ENCODE data around the gene CAMTA1. TPM values are rescaled to one million over a fixed set of nuclear protein-coding genes. Genes with fewer than 3 reads are reported as not detected.

The CAMTA1 gene
- total RNA-seq, 1 donor from 2014 or later: 268 TPM

DNA sequence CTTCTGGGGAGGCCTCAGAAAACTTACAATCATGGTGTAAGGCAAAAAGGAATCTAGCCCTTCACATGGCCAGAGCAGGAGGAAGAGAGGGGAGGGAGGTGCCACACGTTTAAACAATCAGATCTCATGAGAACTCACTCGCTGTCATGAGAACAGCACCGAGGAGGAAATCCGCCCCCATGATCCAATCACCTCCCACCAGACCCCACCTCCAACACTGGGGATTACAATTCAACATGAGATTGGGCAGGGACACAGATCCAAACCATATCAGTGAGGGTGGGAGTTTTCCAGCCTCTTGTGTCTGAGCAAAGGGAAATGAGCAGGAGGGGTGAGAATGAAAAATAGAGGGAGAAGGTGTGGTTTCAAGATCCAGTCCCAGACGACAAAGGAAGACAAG lies 503.7 kb downstream of the CAMTA1 start:
- Histone ChIP-seq H3K9me3 (ENCODE audit: low read depth) (no peaks in the 10 kb centered on the region), H3F3A (ENCODE audit: low read depth) (peaks cover 3% of the 10 kb centered on the region), H3K4me3 (no peak overlapping the region), H3K36me3 (no peaks in the 10 kb centered on the region), H3K9ac (no peak overlapping the region), H3K27me3 (no peaks in the 10 kb centered on the region), H4K20me1 (ENCODE audit: low read depth) (no peaks in the 10 kb centered on the region), H3K27ac (no peak overlapping the region), H3K4me1 (peaks cover 14% of the 10 kb centered on the region), H3K79me2 (ENCODE audit: low read depth) (no peaks in the 10 kb centered on the region), H3K4me2 (no peak overlapping the region), H2AFZ (replicated peaks) (no peak overlapping the region)
- Mint-ChIP-seq H3K27ac (no peak overlapping the region), H3K4me3 (no peak overlapping the region), H3K36me3 (no peaks in the 10 kb centered on the region), H3K9me3 (peaks cover 4% of the 10 kb centered on the region), H3K4me1 (peaks cover 16% of the 10 kb centered on the region), H3K27me3 (ENCODE audit: insufficient read depth, low read depth) (peaks cover 2% of the 10 kb centered on the region)
- no peak for TF ChIP-seq EZH2phosphoT487 (IDR thresholded peaks at IDR 0.05)
- no peak for TF ChIP-seq CTCF (IDR thresholded peaks at IDR 0.05)
- no peak for TF ChIP-seq EZH2 (IDR thresholded peaks at IDR 0.05)
- no peak for DNase-seq (ENCODE audit: low spot score)

- no peak overlapping the region for H3K4me3 Mint-ChIP-seq
- Histone ChIP-seq H3K4me2 (no peak overlapping the region), H3K4me1 (peaks cover 19% of the 10 kb centered on the region), H3F3A (ENCODE audit: low read depth) (peaks cover 3% of the 10 kb centered on the region), H3K36me3 (no peaks in the 10 kb centered on the region), H3K4me3 (no peak overlapping the region), H2AFZ (replicated peaks) (no peak overlapping the region), H3K9ac (no peak overlapping the region), H3K27me3 (no peaks in the 10 kb centered on the region), H3K79me2 (ENCODE audit: low read depth) (no peaks in the 10 kb centered on the region), H3K27ac (no peak overlapping the region), H3K9me3 (ENCODE audit: low read depth) (no peaks in the 10 kb centered on the region), H4K20me1 (ENCODE audit: low read depth) (no peaks in the 10 kb centered on the region)
- no peaks in the 10 kb centered on the region for H3K36me3 Mint-ChIP-seq
- H3K4me1 Mint-ChIP-seq: peaks cover 19% of the 10 kb centered on the region
- H3K27ac Mint-ChIP-seq: no peak overlapping the region
- H3K9me3 Mint-ChIP-seq: peaks cover 4% of the 10 kb centered on the region
- no peak for DNase-seq (ENCODE audit: low spot score)
- H3K27me3 Mint-ChIP-seq (ENCODE audit: insufficient read depth, low read depth): peaks cover 2% of the 10 kb centered on the region
- TF ChIP-seq EZH2phosphoT487 (IDR thresholded peaks at IDR 0.05): no peak
- TF ChIP-seq EZH2 (IDR thresholded peaks at IDR 0.05): no peak
- TF ChIP-seq CTCF (IDR thresholded peaks at IDR 0.05): no peak
These were observed 504.4 kb downstream of the CAMTA1 start for GRCh38 chr1:7289694-7290093.

DNA sequence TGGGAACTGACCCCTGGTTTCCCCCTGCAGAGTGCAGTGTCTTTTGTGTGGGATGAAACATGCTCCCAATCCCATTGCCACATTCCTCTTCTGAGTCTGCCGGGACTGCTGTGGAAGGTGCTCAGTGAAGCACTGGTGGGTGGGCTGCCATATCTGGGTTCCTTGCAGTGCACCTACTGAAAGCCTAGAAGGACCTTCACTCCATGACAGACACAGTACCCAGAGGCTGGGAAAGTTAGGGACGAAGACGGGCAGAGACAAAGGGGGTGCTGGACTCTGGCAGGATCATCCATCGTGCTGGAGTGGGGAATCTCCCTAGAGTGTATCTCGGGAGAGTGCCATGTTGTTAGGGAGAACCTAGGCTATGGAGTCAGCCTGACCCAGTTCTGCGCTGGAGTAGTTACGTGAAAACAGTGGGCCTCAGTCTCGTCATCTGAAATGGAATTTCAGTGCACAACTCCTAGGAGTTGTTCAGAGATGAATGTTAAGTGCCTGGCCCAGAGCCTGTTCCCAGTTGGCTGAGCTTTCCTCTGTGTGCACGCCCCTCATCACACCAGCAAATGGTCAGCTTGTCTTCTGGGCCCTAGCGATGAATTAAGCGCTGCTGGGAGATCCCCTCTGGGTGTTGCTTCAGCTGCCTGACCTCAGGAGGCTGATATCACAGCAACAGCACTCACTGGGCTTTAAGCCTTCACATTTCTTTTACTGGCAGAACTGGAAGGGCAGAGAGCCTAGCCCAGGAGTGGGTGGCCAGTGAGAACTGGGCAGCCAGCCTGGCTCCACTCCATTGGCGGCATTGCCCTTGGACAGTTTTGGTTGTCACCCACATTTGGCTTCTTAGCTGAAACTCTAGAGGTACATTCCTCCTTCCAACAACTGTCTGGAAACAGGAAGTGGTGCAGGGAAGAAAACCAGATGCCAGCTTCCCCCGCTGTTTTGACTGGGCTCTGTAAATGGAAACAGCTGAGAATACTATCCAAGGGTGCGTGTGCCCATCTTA lies 506.0 kb downstream of the CAMTA1 start:
- Mint-ChIP-seq H3K36me3 (no peaks in the 10 kb centered on the region), H3K4me3 (no peak overlapping the region)
- no peak overlapping the region for H3K4me2 ChIP-seq

More for the DNA sequence above, 506.0 kb downstream of the CAMTA1 start:
- Mint-ChIP-seq H3K4me1 (peaks cover 19% of the 10 kb centered on the region), H3K27me3 (ENCODE audit: insufficient read depth, low read depth) (no peaks in the 10 kb centered on the region), H3K27ac (no peak overlapping the region), H3K9me3 (peaks cover 1% of the 10 kb centered on the region)
- Histone ChIP-seq H2AFZ (replicated peaks) (no peak overlapping the region), H4K20me1 (ENCODE audit: low read depth) (no peaks in the 10 kb centered on the region), H3F3A (ENCODE audit: low read depth) (peaks cover 3% of the 10 kb centered on the region), H3K79me2 (ENCODE audit: low read depth) (no peaks in the 10 kb centered on the region), H3K27ac (no peak overlapping the region), H3K4me3 (no peak overlapping the region), H3K4me1 (peaks cover 19% of the 10 kb centered on the region), H3K9ac (no peak overlapping the region), H3K36me3 (no peaks in the 10 kb centered on the region), H3K27me3 (no peaks in the 10 kb centered on the region), H3K9me3 (ENCODE audit: low read depth) (no peaks in the 10 kb centered on the region)
- DNase-seq (ENCODE audit: low spot score): no peak
- TF ChIP-seq CTCF (IDR thresholded peaks at IDR 0.05) (no peak), EZH2phosphoT487 (IDR thresholded peaks at IDR 0.05) (no peak), EZH2 (IDR thresholded peaks at IDR 0.05) (no peak)

Data from neural progenitor cell (in vitro differentiated cells).